Heart left ventricle (tissue), 16 donors: ENCODE measurements around the gene ACTA2. TPM values are rescaled to one million over a fixed set of nuclear protein-coding genes. Genes with fewer than 3 reads are reported as not detected.

Experiments
- ATAC-seq, 4 donors: fragments of 200-7000 bp; cut with Tn5 transposase; one replicate each; pipeline ENCODE4 v1.9.1; 2020 to 2022; ENCODE audit warnings: moderate library complexity in 4 of 4, mild to moderate bottlenecking in 3 of 4, moderate number of reproducible peaks in 1 of 4
- DNase-seq, 5 donors: peaks; one replicate each; pipeline ENCODE4 v3.0.0-alpha.2; 2020
- H3K27ac ChIP-seq, 12 donors: fragments of 200-600 bp; sonication (generic) in 4 of 12; one replicate each; pipeline versions ENCODE4 v1.5.0 to v1.8.0; 2016 to 2022; ENCODE audit warnings: mild to moderate bottlenecking in 2 of 12
- H3K27me3 ChIP-seq, 9 donors: fragments of 200-600 bp; sonication (generic) in 2 of 9; one replicate each; pipeline versions ENCODE4 v1.5.1 to v1.8.0; 2016 to 2022; ENCODE audit warnings: mild to moderate bottlenecking in 3 of 9
- H3K36me3 ChIP-seq, 9 donors: fragments of 200-600 bp; sonication (generic) in 2 of 9; one replicate each; pipeline versions ENCODE4 v1.5.0 to v1.8.0; 2018 to 2022; ENCODE audit warnings: mild to moderate bottlenecking in 2 of 9
- H3K4me1 ChIP-seq, 12 donors: fragments of 200-600 bp; sonication (generic) in 4 of 12; one replicate each; pipeline versions ENCODE4 v1.5.0 to v1.8.0; 2016 to 2022; ENCODE audit warnings: mild to moderate bottlenecking in 3 of 12
- H3K4me3 ChIP-seq, 12 donors: fragments of 200-600 bp; sonication (generic) in 4 of 12; one replicate each; pipeline versions ENCODE4 v1.5.0 to v1.8.0; 2017 to 2022; ENCODE audit warnings: mild to moderate bottlenecking in 9 of 12, moderate library complexity in 4 of 12
- H3K9me3 ChIP-seq, 12 donors: fragments of 200-600 bp; sonication (generic) in 4 of 12; one replicate each; pipeline versions ENCODE4 v1.5.0 to v1.8.0; 2016 to 2022; ENCODE audit warnings: mild to moderate bottlenecking in 1 of 12
- CTCF ChIP-seq, 12 donors: fragments of 200-600 bp; sonication (generic) in 4 of 12; IDR thresholded peaks; one replicate each; pipeline versions ENCODE4 v1.5.0 to v1.8.0; 2018 to 2022; ENCODE audit warnings: antibody characterized with exemption in 12 of 12, mild to moderate bottlenecking in 5 of 12
- POLR2A ChIP-seq, 2 donors: fragments of 450-650 bp; IDR thresholded peaks; one replicate each; pipeline ENCODE4 v1.6.1; 2017; ENCODE audit warnings: antibody characterized with exemption in 2 of 2, mild to moderate bottlenecking in 2 of 2, moderate library complexity in 2 of 2
- WGBS, 4 donors: extraction: QIAGEN DNeasy Blood & Tissue Kit in 2 of 4; methylation state at CpG; one replicate each; pipeline versions ENCODE4 v1.1.5 to v1.1.7; 2013 to 2018; 5-methylcytosine and 5-hydroxymethylcytosine counted together
- intact Hi-C, 10 donors: fragments of 100-400 bp; cut with DNase I; formaldehyde crosslinking; loops; one replicate each; pipeline versions ENCODE4 v1.11.1 to v1.14.2; 2022
- polyA plus RNA-seq, 2 donors: library from polyadenylated mRNA; stranded (reverse); fragments of 200-250 nt; gene quantifications; one replicate each; pipeline ENCODE4 v1.2.3, GENCODE V29; 2013
- total RNA-seq, 9 donors: library from RNA; depleted of rRNA in 2 of 9; stranded (reverse); fragments of >200 nt in 2 of 9; fragmentation: NEBNext Ultra II Directional in 3 of 9; extraction: Animal tissue kit (Norgen Biotek cat#: 25700) in 3 of 9; gene quantifications; one replicate each; pipeline versions ENCODE4 v1.1.0 to v1.2.4, GENCODE V29; 2016 to 2023
- donor health status: ischemic (EF 13 %, LVEDD 7.1; RV severe dilation, severe dysfunction).
- donor health status: healthy with polysubstance abuse.
- donor health status: DM: no; HTN: yes; CAD: no.
- donor health status: DM: no; HTN: no; CAD: no.
- donor health status: ischemic (EF 25% LVEDD 6.9; RV normal size, moderate dysfunction).
- donor health status: ischemic (EF 25% LVEDD 5.7; RV mildly dilated, moderate dysfunction).
- donor health status: healthy.
- donor health status: DM: yes; HTN: yes; CAD: no.
- donor health status: ischemic (EF 35%, LVEDD 5.7; RV mildly dilated, moderate dysfunction).
- donor health status: nonischemic (EF 11% LVEDD 7.7; RV severe dilation, severe dysfunction).
- donor health status: DM: yes; HTN: yes; CAD: no.
- donor health status: PGD.
- donor health status: ischemic (EF 29% LVEDD 5.4; RV normal size, mild dysfunction).
- donor health status: nonischemic (EF 23%, LVEDD 6.1; RV moderate dilation, normal function).

Gene ACTA2
- total and polyA plus RNA-seq, 11 donors = 70.9 to 244 (median 110) TPM

DNA sequence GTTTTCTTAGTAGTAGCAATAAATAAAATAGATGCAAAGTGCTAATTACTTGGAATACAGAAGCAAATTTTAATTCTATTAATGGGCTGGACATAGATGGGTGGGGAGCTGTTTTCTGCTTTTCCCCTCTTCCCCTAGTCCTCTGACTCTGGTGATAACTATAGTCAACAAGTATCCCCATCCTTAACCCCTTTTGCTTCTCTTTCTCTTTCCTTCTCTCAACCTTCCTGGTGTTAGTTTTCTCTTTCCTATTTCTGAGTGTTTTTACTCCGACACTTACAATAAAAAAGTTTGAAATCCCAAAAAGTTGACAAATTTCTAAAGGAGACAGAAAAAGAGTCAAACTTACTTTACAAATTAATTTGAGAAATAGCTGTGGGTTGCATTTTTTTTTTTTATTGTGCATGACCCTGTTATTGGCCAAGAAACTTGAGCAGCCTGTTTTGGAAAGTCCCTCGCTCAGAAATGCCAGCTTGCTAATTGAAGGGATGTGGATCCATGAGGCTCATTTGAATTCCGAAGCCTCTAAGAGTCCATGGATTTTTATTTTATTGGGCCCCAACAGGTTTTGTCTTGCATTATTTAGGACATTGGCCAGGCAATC lies 40.5 kb upstream of the ACTA2 start:
- H3K4me1 ChIP-seq = peaks cover 0 to 84% (median 16%) of the 10 kb centered on the region in 12 donors
- ATAC-seq = no peak
- 44 to 60% (median 56%) methylated on average over 3 of the region's 3 CpGs for WGBS, 4 donors

DNA sequence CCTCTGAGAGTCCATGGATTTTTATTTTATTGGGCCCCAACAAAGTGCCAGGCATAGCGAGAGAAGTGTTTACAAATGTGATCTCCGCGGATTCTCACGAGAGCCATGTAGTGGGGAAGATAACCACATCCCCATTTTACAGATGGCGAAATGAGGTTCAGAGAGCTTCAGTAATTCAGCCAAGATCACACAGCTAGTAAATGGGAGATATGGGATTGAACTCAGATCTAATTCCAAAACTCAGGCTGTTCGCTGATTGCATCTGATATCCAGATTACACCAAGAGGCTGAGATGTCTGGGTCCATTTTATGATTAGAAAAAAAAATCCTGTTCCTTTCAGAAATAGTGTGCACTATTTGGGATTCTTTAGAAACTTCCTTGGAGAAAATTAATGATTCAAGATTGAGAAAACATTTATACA lies 39.3 kb upstream of the ACTA2 start:
- no peaks in the 10 kb centered on the region for H3K9me3 ChIP-seq
- intact Hi-C loops = no loop called here
- H3K4me3 ChIP-seq = peak overlapping the region; percentile 54 to 96 (median 84)
- no peaks in the 10 kb centered on the region for H3K27me3 ChIP-seq
- H3K27ac ChIP-seq = peak overlapping the region; percentile 87 to 99 (median 96)
- TF ChIP-seq POLR2A (IDR thresholded peaks at IDR 0.05) = no peak
- TF ChIP-seq CTCF (IDR thresholded peaks at IDR 0.05) = no peak
- DNase-seq (no peak), ATAC-seq (no peak)
- 14 to 26% (median 18%) methylated on average over 6 of the region's 6 CpGs for WGBS, 4 donors
- no peaks in the 10 kb centered on the region for H3K36me3 ChIP-seq
- H3K4me1 ChIP-seq = peaks cover 0 to 84% (median 15%) of the 10 kb centered on the region in 12 donors

More for the DNA sequence above, 40.5 kb upstream of the ACTA2 start:
- DNase-seq = no peak
- Histone ChIP-seq H3K9me3 (no peaks in the 10 kb centered on the region), H3K4me3 (peak overlapping the region in 11 of 12 donors; percentile 10 to 96 (median 84)), H3K27me3 (no peaks in the 10 kb centered on the region), H3K27ac (peak overlapping the region in 9 of 12 donors; percentile 6 to 99 (median 96)), H3K36me3 (no peaks in the 10 kb centered on the region)
- intact Hi-C loops = no loop called here
- TF ChIP-seq POLR2A (IDR thresholded peaks at IDR 0.05) (no peak), CTCF (IDR thresholded peaks at IDR 0.05) (no peak)

DNA sequence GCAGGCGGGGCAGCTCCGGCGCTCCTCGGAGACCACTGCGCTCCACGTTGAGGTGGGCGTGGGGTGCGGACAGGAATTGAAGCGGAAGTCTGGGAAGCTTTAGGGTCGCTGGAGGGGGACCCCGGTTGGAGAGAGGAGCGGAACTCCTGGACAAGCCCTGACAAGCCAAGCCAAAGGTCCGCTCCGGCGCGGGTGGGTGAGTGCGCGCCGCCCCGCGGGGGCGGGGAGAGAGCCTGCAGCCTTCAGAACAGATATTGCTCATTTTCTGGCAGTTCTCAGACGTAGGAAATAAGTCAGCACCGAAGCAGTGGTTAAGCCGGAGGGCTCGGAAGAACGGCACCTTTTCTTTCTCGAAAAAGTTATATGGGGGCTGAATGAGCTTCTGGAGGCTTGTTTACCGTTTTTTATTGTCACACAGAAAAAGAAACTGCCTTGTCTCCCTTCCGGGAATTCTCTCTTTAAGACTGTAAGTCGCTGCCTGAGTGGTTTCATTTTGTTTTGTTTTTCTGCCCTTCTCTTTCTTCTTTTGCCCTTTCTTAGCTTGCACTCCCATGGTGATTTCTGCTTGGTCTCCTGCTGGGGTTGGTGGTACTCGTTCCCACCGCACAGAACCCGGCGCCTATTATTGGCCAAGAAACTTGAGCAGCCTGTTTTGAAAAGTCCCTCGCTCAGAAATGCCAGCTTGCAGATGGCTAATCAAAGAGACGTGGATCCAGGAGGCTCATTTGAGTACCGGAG lies 38.8 kb upstream of the ACTA2 start:
- no peaks in the 10 kb centered on the region for H3K9me3 ChIP-seq
- H3K4me3 ChIP-seq = peak overlapping the region; percentile 54 to 96 (median 84)
- ATAC-seq = peak; percentile 74 to 88 (median 82)
- peak; percentile 79 to 86 (median 81) for DNase-seq
- WGBS, 4 donors = 0 to 1% (median 0%) methylated on average over 29 to 38 of the region's 38 CpGs
- H3K27ac ChIP-seq = peak overlapping the region; percentile 87 to 99 (median 96)
- H3K27me3 ChIP-seq = no peaks in the 10 kb centered on the region
- no peaks in the 10 kb centered on the region for H3K36me3 ChIP-seq
- peak in 1 of 2 donors; percentile 55 for TF ChIP-seq POLR2A (IDR thresholded peaks at IDR 0.05)
- TF ChIP-seq CTCF (IDR thresholded peaks at IDR 0.05) = peak in 5 of 12 donors; percentile 8 to 30 (median 15)
- intact Hi-C loops = no loop called here
- H3K4me1 ChIP-seq = peaks cover 0 to 82% (median 14%) of the 10 kb centered on the region in 12 donors
